GM23248 (cell line): Measurements from ENCODE around the gene PLEKHG1. TPM values are rescaled to one million over a fixed set of nuclear protein-coding genes. Genes with fewer than 3 reads are reported as not detected.

Experiments
- DNase-seq: peaks from one replicate; pipeline ENCODE4 v3.0.0-alpha.2; 2015
- H2AFZ ChIP-seq: fragments of 200-600 bp; sonication (generic); 2 replicates; pipeline ENCODE4 v1.6.1; 2016; ENCODE audit warnings: antibody characterized with exemption
- H3F3A ChIP-seq: fragments of 200-600 bp; sonication (generic); 2 replicates; pipeline ENCODE4 v1.6.1; 2016; ENCODE audit warnings: mild to moderate bottlenecking, antibody characterized with exemption, mixed run types; ENCODE audit not compliant: insufficient read depth
- H3K27ac ChIP-seq: fragments of 200-600 bp; sonication (generic); 2 replicates; pipeline ENCODE4 v1.5.1; 2016; ENCODE audit warnings: mild to moderate bottlenecking
- H3K27me3 ChIP-seq: fragments of 200-600 bp; sonication (generic); replicated peaks from 2 replicates; pipeline ENCODE4 v1.6.1; 2016; ENCODE audit warnings: mild to moderate bottlenecking; ENCODE audit not compliant: insufficient read depth
- H3K36me3 ChIP-seq: fragments of 200-600 bp; sonication (generic); 2 replicates; pipeline ENCODE4 v1.6.1; 2016; ENCODE audit warnings: low read depth, mild to moderate bottlenecking
- H3K4me1 ChIP-seq: fragments of 200-600 bp; sonication (generic); 2 replicates; pipeline ENCODE4 v1.6.1; 2016; ENCODE audit warnings: mild to moderate bottlenecking; ENCODE audit not compliant: insufficient read depth
- H3K4me2 ChIP-seq: fragments of 200-600 bp; sonication (generic); one replicate; pipeline ENCODE4 v1.6.1; 2016; ENCODE audit warnings: mild to moderate bottlenecking; ENCODE audit not compliant: unreplicated experiment
- H3K4me3 ChIP-seq: fragments of 200-600 bp; sonication (generic); 2 replicates; pipeline ENCODE4 v1.5.1; 2016; ENCODE audit warnings: mild to moderate bottlenecking
- H3K79me2 ChIP-seq: fragments of 200-600 bp; sonication (generic); 2 replicates; pipeline ENCODE4 v1.6.1; 2016; ENCODE audit warnings: mild to moderate bottlenecking; ENCODE audit not compliant: insufficient read depth
- H3K9ac ChIP-seq: fragments of 200-600 bp; sonication (generic); 2 replicates; pipeline ENCODE4 v1.6.1; 2016; ENCODE audit warnings: mild to moderate bottlenecking
- H3K9me2 ChIP-seq: fragments of 200-600 bp; sonication (generic); 2 replicates; pipeline ENCODE4 v1.6.1; 2016; ENCODE audit warnings: mixed run types, mild to moderate bottlenecking, moderate library complexity; ENCODE audit not compliant: insufficient read depth
- H3K9me3 ChIP-seq: fragments of 200-600 bp; sonication (generic); one replicate; pipeline ENCODE4 v1.6.1; 2017; ENCODE audit warnings: low read depth
- H4K20me1 ChIP-seq: fragments of 200-600 bp; sonication (generic); 2 replicates; pipeline ENCODE4 v1.6.0; 2016; ENCODE audit not compliant: insufficient read depth
- EZH2 ChIP-seq: fragments of 200-600 bp; sonication (generic); IDR thresholded peaks from 2 replicates; pipeline ENCODE4 v1.6.1; 2018; ENCODE audit warnings: antibody characterized with exemption, mild to moderate bottlenecking; ENCODE audit not compliant: insufficient read depth, poor library complexity, severe bottlenecking
- EZH2phosphoT487 ChIP-seq: fragments of 200-600 bp; sonication (generic); IDR thresholded peaks from 2 replicates; pipeline ENCODE4 v1.6.1; 2018; ENCODE audit warnings: antibody characterized with exemption, moderate library complexity, mild to moderate bottlenecking, low read depth; ENCODE audit not compliant: insufficient read depth
- WGBS, 2 experiments: methylation state at CpG; one replicate each; pipeline ENCODE4 v1.1.6; 2015 to 2017; ENCODE audit warnings: low lambda C conversion rate in 2 of 2, low coverage in 1 of 2; ENCODE audit errors: missing lambda C conversion rate in 2 of 2; 5-methylcytosine and 5-hydroxymethylcytosine counted together
- in situ Hi-C: fragments of 300-500 bp; cut with MboI; formaldehyde crosslinking; loops from 2 replicates; pipeline ENCODE4 v1.15.0; 2020
- polyA plus RNA-seq: library from polyadenylated mRNA; unstranded; fragments of >200 nt; fragmentation: Nextera tagmentation; extraction: Ambion mirVana; gene quantifications from 2 replicates; pipeline ENCODE4 v1.2.1, GENCODE V29; 2016
- total RNA-seq: library from RNA; depleted of rRNA; stranded (reverse); fragments of >200 nt; shearing (Covaris generic); gene quantifications from 2 replicates; pipeline ENCODE4 v1.2.3, GENCODE V29; 2014; rRNA removed

The PLEKHG1 gene
- total and polyA plus RNA-seq, 2 experiments from 2014 or later, result 0.11 to 0.51 TPM

DNA sequence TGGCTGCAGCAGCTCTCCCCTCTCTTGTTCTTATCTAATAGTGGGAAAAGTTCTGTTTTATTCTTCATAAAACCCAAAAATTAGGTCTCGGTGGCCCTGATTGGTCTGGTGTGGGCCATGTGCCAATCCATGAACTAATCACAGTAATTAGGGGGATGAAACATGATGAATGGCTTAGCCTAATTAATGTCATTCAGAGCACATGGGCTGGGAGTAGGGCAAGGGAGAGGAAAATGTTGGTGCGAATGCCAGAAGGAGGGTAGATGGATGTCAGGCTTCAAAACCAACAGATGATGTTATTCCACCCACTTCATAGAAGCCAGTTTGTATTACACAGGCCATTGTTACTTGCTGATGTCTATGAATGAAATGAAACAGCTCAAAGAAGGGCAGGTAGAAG, 46.5 kb downstream of the PLEKHG1 start:
- in situ Hi-C loops, result no loop called here
- 0 out of 2 replicates have a peak, but pooled peaks cover 8% of the 10 kb centered on the region for H3K27me3 ChIP-seq
- no peaks in the 10 kb centered on the region for H3K36me3 ChIP-seq
- H3K4me2 ChIP-seq, result no peak overlapping the region
- H4K20me1 ChIP-seq, result no peaks in the 10 kb centered on the region
- TF ChIP-seq EZH2 (no peak), EZH2phosphoT487 (no peak)
- no peaks in the 10 kb centered on the region for H3K79me2 ChIP-seq
- H3K9me3 ChIP-seq, result no peaks in the 10 kb centered on the region
- DNase-seq, result no peak
- H3K9me2 ChIP-seq, result no peaks in the 10 kb centered on the region
- H2AFZ ChIP-seq, result no peak overlapping the region
- WGBS, 2 experiments, result 54 to 55% methylated on average over 2 of the region's 2 CpGs
- no peaks in the 10 kb centered on the region for H3K4me1 ChIP-seq
- H3K9ac ChIP-seq, result no peak overlapping the region
- no peak overlapping the region for H3K4me3 ChIP-seq
- no peak overlapping the region for H3K27ac ChIP-seq
- H3F3A ChIP-seq, result no peaks in the 10 kb centered on the region

DNA sequence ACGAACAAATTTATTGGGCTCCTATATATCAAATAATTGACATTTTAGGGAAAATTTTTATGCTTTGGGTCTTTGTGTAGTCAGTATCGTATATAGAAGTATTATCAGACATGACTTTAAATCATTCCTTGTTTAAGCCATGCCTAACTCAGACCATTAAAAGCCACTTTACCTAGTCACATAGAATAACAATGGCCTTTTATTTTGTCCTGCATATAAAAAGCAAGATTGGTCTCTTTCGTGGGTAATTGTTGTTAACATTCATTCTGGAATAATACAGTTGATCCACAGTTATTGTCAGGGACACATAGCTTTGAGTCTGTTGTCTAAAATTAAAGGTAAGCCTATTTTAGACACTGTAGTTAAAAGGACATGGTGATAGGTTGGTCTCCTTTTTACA, 47.4 kb downstream of the PLEKHG1 start:
- H4K20me1 ChIP-seq, result no peaks in the 10 kb centered on the region

More for the DNA sequence above, 47.4 kb downstream of the PLEKHG1 start:
- H3K4me1 ChIP-seq, result no peaks in the 10 kb centered on the region
- in situ Hi-C loops, result no loop called here
- no peaks in the 10 kb centered on the region for H3K9me3 ChIP-seq
- H3K27ac ChIP-seq, result no peak overlapping the region
- DNase-seq, result no peak
- H3K27me3 ChIP-seq, result 0 out of 2 replicates have a peak, but pooled peaks cover 5% of the 10 kb centered on the region
- H3K9me2 ChIP-seq, result no peaks in the 10 kb centered on the region
- WGBS, 2 experiments, result 73 to 74% methylated on average over 3 of the region's 3 CpGs
- H3K79me2 ChIP-seq, result no peaks in the 10 kb centered on the region
- H3K4me3 ChIP-seq, result no peak overlapping the region
- no peaks in the 10 kb centered on the region for H3F3A ChIP-seq
- TF ChIP-seq EZH2, result no peak
- TF ChIP-seq EZH2phosphoT487, result no peak
- H3K4me2 ChIP-seq, result no peak overlapping the region
- no peaks in the 10 kb centered on the region for H3K36me3 ChIP-seq
- no peak overlapping the region for H3K9ac ChIP-seq
- H2AFZ ChIP-seq, result no peak overlapping the region

Other genes with a start within 250 kb of the PLEKHG1 start
- not detected in 2 replicates for gene IYD, start 230.9 kb upstream of the PLEKHG1 start, total RNA-seq
- gene IYD, start 230.9 kb upstream of the PLEKHG1 start, polyA plus RNA-seq, result not detected in 2 replicates